NCI-H748 (cell line): ENCODE measurements around the gene MYO9B.
"Not testable (repeated sequence)": the region's sequence is repeated elsewhere in the genome, so short reads cannot be mapped to it uniquely, and the experiment has no call there.

Source experiments
- DNase-seq: peaks from one replicate; lab custom pipeline; 2025; ENCODE audit not compliant: unreplicated experiment; lab: John Stamatoyannopoulos, UW

The MYO9B gene

DNA sequence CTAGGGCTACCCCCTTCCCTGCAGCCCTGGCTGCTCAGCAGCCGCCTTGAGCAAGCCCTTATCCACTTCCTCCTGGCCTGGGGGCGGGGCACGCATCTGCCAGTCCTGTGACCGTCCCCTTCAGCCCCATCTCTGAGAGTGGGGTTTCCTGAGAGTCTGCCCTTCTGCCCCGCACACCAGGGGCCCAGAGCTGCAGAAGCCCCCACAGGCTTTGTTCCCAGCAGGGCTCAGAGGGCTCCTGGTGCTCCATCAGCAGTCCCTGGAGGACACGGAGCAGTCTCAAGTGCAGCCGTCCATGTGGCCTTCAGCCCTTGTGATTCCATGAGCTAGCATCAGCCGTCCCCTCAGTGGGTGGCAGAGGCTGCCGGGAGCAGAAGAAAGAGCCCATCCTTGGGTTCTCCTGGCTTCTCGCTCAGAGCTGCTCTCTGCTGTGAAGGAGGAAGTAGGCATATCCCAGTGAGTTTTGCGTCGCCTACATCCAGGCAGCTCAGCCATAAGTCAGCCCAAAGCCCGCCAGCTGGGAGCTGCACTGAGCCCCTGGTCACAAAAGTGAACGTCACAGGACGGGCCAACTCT, 16.3 kb downstream of the MYO9B start:
- DNase-seq: no peak

DNA sequence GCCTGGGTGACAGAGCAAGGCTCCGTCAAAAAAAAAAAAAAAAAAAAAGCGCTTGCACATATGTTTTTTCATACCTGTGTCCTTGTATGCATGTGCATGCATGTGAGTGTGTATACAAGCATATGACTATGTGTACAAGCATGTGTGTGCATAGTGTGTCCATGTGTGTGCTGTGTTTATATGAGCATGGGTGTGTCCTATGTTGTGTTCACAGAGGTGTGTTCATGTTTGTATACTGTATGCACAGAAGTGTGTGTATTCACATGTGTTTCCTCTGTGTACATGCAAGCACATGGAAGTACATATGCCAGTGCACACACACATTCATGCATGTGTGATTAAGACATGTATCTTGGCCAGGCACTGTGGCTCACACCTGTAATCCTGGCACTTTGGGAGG, 17.1 kb downstream of the MYO9B start:
- DNase-seq: no peak

DNA sequence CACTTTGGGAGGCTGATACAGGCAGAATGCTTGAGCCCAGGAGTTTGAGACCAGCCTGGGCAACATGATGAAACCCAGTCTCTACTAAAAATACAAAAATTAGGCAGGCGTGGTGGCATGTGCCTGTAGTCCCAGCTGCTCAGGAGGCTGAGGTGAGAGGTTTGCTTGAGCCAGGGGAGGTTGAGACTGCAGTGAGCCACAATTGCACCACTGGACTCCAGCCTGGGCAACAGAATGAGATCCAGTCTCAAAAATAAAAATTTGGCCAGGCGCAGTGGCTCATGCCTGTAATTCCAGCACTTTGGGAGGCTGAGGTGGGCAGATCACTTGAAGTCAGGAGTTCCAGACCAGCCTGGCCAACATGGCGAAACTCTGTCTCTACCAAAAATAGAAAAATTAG, 19.1 kb downstream of the MYO9B start:
- not testable (repeated sequence) for DNase-seq

DNA sequence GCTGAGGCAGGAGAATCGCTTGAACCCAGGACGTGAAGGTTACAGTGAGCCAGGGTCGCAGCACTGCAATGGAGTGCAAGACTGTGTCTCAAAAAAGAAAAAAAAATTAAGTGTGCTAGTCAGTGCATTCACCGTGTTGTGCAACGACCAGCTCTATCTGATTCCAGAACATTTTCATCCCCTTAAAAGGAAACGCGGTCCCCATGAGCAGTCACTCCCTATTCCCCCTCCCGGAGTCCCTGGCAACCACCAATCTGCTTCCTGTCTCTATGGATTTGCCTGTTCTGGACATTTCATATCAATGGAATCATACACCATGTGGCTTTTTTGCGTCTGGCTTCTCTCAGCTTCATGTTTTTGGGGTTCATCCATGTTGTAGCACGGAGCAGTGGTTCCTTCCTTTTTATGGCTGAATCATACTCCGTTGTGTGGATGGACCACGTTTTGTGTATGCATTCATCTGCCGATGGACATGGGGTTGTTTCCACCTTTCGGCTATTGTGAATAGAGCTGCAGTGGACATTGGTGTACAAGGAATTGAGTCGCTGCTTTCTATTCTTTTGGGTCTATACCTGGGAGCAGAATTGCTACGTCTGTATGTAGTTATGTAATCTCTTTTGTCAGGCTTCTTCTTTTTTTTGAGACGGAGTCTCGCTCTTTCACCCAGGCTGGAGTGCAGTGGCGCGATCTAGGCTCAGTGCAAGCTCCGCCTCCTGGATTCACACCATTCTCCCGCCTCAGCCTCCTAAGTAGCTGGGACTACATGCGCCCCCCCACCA, 19.8 kb downstream of the MYO9B start:
- DNase-seq: no peak

DNA sequence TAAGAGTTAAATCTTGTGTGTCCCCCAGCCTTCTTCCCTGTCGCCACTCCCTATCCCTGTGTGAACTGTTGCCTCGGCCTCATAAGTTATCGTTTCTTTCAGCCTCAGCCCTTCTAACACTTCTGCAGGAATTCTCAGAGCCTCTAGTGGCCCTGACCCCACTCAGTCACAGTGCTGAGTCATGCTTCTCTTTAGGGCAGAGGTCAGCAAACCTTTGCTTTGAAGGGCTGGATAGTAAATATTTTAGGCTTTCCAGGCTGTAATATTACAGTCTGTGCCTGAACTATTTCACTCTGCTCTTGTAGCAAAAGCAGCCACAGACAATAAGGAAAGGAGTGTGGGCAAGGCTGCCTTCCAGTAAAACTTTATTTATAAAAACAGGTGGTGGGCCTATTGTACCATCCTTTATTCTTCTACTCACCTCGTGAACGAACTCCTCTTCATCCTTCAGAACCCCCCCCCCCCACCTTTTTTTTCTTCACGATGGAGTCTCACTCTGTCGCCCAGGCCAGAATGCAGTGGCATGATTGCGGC, 22.1 kb downstream of the MYO9B start:
- no peak for DNase-seq

DNA sequence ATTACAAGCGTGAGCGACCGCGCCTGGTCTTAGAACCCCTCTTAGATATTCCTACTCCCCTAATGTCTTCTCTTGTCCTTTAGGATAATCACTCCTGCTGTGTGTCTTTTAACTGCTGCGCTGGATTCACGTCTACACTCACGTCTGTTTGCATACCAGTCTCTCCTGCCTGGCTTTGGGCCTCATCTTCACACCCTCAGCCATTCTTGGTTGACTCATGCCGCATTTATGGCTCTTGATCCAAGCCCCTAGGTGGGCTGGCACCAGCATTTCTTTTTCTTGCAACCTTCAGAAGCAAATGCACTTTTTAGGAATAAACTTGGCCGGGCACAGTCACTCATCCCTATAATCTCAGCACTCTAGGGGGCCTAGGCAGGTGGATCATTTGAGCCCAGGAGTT, 22.7 kb downstream of the MYO9B start:
- DNase-seq: no peak

DNA sequence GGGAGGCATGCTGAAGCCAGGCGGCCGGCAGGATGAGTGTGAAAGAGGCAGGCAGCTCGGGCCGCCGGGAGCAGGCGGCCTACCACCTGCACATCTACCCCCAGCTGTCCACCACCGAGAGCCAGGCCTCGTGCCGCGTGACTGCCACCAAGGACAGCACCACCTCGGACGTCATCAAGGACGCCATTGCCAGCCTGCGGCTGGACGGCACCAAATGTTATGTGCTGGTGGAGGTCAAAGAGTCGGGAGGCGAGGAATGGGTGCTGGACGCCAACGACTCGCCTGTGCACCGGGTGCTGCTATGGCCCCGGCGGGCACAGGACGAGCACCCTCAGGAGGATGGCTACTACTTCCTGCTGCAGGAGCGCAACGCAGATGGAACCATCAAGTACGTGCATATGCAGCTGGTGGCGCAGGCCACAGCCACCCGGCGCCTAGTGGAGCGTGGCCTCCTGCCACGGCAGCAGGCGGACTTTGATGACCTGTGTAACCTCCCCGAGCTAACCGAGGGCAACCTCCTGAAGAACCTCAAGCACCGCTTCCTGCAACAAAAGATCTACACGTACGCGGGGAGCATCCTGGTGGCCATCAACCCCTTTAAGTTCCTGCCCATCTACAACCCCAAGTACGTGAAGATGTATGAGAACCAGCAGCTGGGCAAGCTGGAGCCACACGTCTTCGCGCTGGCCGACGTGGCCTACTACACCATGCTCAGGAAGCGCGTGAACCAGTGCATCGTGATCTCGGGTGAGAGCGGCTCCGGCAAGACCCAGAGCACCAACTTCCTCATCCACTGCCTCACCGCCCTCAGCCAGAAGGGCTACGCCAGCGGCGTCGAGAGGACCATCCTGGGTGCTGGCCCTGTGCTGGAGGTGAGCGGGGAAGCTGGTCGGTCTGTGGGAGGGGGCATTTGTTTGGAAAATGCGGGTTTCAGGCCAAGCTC, 26.4 kb downstream of the MYO9B start:
- DNase-seq: no peak

DNA sequence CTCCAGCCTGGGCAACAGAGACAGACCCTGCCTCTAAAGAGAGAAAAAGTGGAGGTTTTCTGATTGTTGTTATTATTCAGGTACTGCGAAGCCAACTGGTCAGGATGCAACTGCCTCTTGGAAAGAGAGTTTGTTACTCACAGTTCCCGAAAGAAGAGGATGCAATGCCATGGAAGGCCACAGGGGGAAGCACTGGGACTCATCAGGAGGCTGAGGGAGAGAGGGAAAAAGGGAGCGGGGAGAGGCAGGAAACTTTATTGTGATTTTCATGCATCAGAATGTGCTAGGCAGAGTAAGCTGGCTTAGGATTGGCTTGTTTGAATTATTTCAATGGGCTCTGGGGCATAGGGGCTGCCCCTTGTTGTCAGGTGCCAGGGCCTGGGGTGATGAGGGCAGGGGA, 27.6 kb downstream of the MYO9B start:
- DNase-seq: no peak

DNA sequence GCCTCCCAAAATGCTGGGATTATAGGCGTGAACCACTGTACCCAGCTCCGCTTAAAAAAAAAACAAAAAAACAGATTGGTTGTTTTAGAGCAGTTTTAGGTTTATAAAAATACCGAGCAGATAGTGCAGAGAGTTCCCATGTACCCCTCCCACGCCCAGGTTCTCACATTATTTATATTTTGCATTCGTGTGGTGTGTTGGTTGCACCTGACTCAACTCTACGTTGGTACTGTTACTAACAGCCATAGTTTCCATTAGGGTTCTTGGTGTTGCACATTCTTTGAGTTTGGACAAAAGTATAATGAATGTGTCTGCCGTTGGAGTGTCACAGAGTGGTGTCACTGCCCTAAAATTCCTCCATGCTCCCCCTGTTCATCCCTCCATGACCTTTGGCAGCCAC, 29.1 kb downstream of the MYO9B start:
- no peak for DNase-seq

DNA sequence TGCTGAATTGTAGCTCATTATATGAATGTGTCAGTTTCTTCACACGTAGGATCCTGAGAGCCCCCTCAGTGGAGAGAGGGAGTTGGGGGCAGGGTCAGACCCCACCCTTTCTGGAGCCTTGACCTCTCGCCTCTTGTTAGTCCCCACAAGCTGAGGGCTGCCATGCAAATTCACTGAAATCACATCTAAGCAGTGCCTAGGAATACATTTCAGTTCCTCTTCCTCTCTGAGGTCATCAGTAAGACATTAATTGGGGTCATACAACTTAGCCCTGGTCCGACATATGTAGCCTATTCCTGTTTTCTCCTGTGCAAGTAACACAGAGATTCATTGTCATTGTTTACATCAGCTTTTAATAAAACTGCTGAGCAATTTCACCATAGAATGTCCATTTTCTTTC, 30.0 kb downstream of the MYO9B start:
- no peak for DNase-seq

DNA sequence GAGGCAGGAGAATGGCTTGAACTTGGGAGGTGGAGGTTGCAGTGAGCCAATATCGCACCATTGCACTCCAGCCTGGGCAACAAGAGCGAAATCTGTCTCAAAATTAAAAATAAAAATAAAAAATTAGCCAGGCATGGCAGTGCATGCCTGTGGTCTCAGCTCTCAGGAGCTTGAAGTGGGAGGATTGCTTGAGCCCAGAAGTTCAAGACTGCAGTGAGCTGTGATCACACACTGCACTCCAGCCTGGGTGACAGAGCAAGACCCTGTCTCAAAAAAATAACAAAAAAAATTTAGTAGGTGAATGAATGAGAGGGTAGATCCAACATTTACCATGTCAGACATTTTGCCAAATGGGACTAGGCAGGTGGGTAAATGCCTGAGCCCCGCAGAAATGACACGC, 31.4 kb downstream of the MYO9B start:
- not testable (repeated sequence) for DNase-seq

DNA sequence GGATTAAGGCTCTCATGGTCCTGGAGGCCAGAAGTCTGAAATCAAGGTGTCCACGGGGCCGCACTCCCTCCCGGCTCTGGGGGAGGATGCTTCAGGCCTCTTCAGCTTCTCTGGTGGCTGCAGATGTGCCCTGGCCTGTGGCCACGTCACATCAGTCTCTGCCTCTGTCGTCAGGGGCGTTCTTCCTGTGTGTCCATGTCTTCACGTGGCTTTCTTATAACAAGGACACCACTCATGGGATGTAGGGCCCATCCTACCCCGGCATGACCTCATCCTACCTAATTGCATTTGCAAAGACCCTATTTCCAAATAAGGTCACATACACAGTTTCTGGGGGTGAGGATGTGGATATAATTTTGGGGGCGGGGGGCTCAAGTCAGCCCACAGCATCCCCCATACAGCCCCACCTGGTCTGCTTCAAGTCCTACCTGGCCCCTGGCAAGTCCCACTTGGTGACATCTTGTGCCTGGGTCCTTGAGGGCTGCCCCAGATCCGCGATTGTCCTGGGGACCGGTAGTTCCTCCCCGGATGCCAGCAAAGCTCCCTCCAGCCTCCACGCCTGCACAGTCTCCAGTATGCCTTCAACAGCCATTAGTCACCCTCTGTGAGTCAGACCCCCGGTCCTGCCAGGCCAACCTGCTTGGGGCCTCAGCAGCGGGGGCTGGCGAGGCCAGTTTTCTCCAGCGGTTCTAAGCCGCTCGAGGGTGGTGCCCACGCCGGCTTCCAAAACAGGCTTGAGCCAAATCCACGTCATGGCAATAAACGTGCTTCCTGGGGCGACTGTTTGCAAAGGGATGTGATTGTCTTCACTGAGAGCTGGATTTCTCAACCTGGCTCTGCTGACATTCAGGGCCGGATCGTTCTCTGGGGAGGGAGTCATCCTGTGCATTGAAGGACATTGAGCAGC, 32.2 kb downstream of the MYO9B start:
- DNase-seq: no peak

DNA sequence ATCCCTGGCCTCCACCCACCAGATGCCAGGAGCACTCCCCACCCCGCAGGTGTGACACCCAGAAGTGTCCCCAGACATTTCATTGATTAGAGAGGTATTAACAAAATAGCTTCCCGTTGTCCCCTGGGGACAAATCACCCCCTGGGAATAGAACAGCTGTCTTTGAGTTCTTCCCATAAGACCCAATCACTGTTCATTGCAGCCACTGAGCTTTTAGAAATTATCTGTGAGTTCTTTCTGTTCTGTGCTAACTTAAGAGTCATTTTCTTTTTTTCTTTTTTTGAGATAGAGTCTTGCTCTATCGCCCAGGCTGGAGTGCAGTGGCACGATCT, 32.8 kb downstream of the MYO9B start:
- DNase-seq: no peak

DNA sequence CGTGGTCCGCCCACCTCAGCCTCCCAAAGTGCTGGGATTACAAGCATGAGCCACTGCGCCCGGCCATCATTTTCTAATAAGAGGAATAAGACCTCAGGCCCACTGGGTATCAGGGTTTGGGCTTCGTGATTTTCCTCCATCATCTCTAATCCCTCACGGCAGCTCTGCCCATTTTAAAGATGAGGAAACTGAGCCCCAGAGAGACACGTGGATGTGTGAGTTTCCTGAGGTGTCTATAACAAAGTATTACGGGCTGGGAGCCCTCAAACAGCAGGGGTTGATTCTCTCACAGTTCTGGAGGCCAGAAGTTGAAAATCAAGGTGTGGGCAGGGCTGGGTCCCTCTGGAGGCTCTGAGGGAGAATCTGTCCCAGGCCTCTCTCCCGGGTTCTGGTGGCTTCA, 33.7 kb downstream of the MYO9B start:
- DNase-seq: no peak

DNA sequence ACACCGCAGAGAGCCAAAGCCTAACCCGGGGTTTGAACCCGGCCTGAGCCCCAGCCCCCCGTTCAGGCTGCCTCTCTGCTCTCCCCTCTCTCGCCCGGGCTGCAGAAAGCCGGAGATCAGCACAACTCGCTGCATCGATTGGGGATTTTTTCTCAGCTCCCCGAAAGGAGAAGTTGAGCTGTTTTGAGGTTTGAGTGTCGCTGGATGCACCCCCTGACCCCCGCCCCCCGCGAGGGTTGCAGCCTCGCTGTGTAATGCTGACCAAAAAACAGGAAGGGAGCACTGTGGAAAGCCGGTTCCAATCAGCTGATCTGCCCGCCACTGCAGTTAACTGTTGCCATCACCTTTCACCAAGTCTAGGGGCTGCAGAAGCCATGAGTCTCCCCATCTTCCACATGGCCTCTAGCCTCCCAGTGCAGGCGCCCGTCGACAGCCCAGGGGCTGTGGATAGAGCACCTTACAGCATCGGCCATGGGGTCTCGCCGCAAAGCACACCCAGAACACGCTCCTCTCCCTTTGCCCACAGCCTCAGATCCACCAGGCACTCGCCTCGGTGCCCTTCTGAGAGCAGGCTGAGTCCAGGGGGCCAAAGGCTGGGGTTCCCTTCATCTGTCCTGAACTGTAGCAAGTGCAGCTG, 34.5 kb downstream of the MYO9B start:
- DNase-seq: no peak

DNA sequence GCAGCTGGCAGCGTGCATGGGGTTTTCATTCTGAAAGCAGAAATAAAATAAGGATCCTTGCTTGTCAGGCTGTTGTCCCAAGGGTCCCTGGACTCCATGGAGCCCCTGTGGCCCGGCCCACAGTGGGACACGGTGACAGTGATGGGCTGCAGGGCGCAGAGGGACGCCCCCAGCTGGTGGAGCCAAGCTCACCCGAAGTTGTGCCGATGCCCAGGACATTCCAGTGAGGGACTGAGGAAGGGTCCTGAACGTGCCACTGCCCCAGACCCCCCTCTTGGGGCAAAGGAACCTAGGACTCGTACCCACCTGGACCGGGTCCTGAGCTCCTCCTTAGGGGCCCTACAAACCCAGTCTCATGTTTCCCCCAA, 35.0 kb downstream of the MYO9B start:
- no peak for DNase-seq

DNA sequence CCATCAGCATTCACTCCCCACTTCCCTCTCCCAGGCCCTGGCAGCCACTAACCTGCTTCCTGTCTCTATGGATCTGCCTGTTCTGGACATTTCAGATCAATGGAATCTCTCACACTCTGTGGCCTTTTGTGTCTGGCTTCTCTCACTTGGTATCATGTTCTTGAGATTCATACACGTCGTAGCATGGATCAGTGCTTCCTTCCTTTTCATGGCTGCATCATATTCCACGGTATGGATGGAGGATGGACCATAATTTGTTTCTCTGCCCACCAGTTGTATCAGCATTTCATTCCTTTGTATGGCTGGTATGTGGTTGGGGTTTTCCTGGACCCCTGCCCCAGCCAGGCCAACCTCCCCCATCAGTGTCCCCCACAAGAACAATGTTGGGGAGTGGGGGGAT, 36.2 kb downstream of the MYO9B start:
- DNase-seq: no peak

DNA sequence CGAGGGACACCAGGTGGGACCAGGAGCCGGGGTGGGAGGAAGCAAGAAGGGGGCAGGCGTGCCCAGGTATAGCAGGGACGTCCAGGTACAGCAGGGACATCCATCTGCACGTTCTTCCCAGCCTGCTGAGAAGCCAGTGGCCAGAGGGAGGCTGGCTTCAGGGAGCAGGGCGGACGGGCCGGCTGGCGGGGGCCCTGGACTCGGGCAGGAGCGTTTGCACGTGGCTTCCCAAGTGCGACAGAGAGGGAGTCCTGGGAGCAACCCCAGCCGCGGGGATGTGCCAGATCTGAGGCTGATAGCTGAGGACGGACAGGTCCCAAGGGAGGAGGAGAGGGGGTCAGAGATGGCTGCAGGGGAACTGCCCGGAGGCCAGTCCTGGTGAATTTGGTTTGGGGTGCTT, 36.7 kb downstream of the MYO9B start:
- no peak for DNase-seq

DNA sequence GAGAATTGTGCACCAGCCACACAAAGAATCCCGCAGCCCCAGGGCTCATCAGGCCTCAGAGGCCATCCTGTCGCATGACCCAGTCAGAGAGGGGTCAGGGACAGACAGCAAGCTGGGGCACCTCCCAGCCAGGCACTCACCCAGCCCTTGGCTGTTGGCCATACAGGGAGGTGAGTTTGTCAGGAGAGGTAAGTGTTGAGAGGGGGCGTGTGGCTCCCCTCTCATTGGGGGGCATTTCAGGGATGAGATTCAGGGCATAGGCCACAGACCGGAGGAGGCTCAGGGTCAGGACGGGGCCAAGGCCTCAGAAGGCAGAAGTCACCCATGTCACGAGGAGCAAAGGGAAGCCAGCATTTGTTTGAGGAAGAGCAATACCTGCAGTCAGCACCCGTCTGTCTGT, 37.1 kb downstream of the MYO9B start:
- DNase-seq: no peak

DNA sequence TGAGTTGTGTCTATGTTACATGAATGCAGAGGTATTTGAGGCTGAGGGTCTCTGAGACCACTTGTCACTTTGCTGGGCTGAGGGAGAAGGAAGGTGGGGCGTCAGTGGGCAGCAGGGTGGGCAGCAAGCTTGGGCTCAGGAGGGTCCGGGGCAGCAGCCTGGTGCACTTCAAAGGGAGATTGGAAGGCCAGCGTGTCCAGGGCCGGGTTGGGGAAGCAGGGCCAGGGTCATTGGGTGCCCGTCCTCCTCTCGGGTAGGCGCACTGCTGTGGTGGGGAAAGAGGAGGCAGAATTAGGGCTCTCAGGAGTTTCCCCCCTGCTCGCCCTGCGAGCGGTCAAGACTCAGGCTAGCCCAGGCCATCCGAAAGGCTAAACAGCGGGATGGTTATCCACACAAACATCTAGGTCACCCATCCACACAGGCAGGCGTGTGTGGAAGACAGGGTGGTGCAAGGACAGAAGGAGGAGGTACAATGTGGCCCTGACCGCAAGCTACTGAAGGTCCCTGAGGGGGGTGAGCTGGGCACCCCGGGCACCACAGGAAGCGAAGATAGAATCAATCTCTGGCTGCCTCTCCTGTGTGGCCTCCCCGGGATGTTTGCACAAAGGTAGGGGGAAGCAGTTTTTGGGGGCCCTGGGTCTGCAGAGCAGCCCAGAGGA, 37.7 kb downstream of the MYO9B start:
- DNase-seq: no peak
